B cell (primary cell): ENCODE results near the gene IL1A. TPM values are rescaled to one million over a fixed set of nuclear protein-coding genes. Genes with fewer than 3 reads are reported as not detected.

Experiments used
- ATAC-seq: fragments of 200-7000 bp; cut with Tn5 transposase; one replicate; pipeline ENCODE4 v1.10.0; 2021; ENCODE audit warnings: low read depth, mild to moderate bottlenecking, moderate number of reproducible peaks, moderate library complexity
- CTCF ChIA-PET: fragments of 350-600 bp; sonication (Branson Sonifier 250); formaldehyde crosslinking; loops from one replicate; lab custom pipeline; 2021; ENCODE audit warnings: antibody characterized with exemption, inconsistent platforms; lab: Charles Lee
- POLR2A ChIA-PET: fragments of 350-600 bp; sonication (Branson Sonifier 250); formaldehyde crosslinking; loops from one replicate; lab custom pipeline; 2021; ENCODE audit warnings: antibody characterized with exemption; lab: Charles Lee
- DNase-seq: peaks from one replicate; pipeline ENCODE4 v3.0.0; 2013
- H2AFZ ChIP-seq: 2 replicates; pipeline ENCODE4 v1.6.1; 2012; ENCODE audit warnings: mild to moderate bottlenecking, low read depth, low read length; ENCODE audit not compliant: insufficient read depth, poor library complexity, severe bottlenecking
- H3K27ac ChIP-seq, 2 donors: 1 replicate in 1 of 2; 2 replicates in 1 of 2; pipeline ENCODE4 v1.5.1; 2012 to 2013; ENCODE audit warnings: low read length in 2 of 2, mild to moderate bottlenecking in 2 of 2, moderate library complexity in 1 of 2
- H3K27me3 ChIP-seq, 4 experiments: fragments of 200-600 bp in 1 of 4; sonication (generic) in 1 of 4; replicated peaks in 1 of 4; 1 replicate in 2 of 4; 2 replicates in 2 of 4; pipeline versions ENCODE4 v1.6.1 to v1.7.0; 2013 to 2016; ENCODE audit warnings: low read length in 3 of 4, mild to moderate bottlenecking in 2 of 4, mixed read lengths in 1 of 4, moderate library complexity in 1 of 4; ENCODE audit not compliant: insufficient read depth in 4 of 4, control insufficient read depth in 3 of 4; ENCODE audit errors: control extremely low read depth in 1 of 4
- H3K36me3 ChIP-seq, 2 experiments: replicated peaks in 1 of 2; 1 replicate in 1 of 2; 2 replicates in 1 of 2; pipeline versions ENCODE4 v1.6.1 to v1.7.1; 2013; ENCODE audit warnings: low read length in 1 of 2; ENCODE audit not compliant: insufficient read depth in 2 of 2, control insufficient read depth in 1 of 2; ENCODE audit errors: control extremely low read depth in 1 of 2, extremely low read depth in 1 of 2
- H3K4me1 ChIP-seq, 2 donors: fragments of 200-600 bp in 1 of 2; sonication (generic) in 1 of 2; 1 replicate in 1 of 2; 2 replicates in 1 of 2; pipeline versions ENCODE4 v1.5.1 to v1.6.1; 2013 to 2017; ENCODE audit warnings: low read length in 2 of 2; ENCODE audit not compliant: control insufficient read depth in 2 of 2, insufficient read depth in 2 of 2
- H3K4me2 ChIP-seq: replicated peaks from 2 replicates; pipeline ENCODE3; 2012; ENCODE audit warnings: mild to moderate bottlenecking, low read depth, low read length; ENCODE audit not compliant: poor library complexity, severe bottlenecking
- H3K4me3 ChIP-seq, 5 experiments: fragments of 200-600 bp in 1 of 5; sonication (generic) in 1 of 5; 1 replicate in 3 of 5; 2 replicates in 2 of 5; pipeline versions ENCODE4 v1.5.1 to v1.7.0; 2011 to 2016; ENCODE audit warnings: low read length in 4 of 5, mild to moderate bottlenecking in 4 of 5, low read depth in 2 of 5, control low read depth in 1 of 5, moderate library complexity in 1 of 5; ENCODE audit not compliant: insufficient read depth in 1 of 5; ENCODE audit errors: control extremely low read depth in 1 of 5, extremely low read depth in 1 of 5
- H3K79me2 ChIP-seq: fragments of 200-600 bp; sonication (generic); one replicate; pipeline ENCODE4 v1.6.0; 2016; ENCODE audit warnings: low read length; ENCODE audit not compliant: control insufficient read depth, insufficient read depth
- H3K9ac ChIP-seq: fragments of 200-600 bp; sonication (generic); 2 replicates; pipeline ENCODE4 v1.6.1; 2017; ENCODE audit warnings: mild to moderate bottlenecking, low read length, moderate library complexity
- H3K9me3 ChIP-seq, 3 donors: one replicate each; pipeline versions ENCODE4 v1.6.1 to v1.7.1; 2013; ENCODE audit warnings: low read length in 2 of 3; ENCODE audit not compliant: control insufficient read depth in 2 of 3, insufficient read depth in 1 of 3; ENCODE audit errors: control extremely low read depth in 1 of 3
- H4K20me1 ChIP-seq: 2 replicates; pipeline ENCODE4 v1.6.0; 2012; ENCODE audit warnings: mild to moderate bottlenecking, low read length; ENCODE audit not compliant: insufficient read depth, control insufficient read depth, poor library complexity, severe bottlenecking
- H3K27ac Mint-ChIP-seq: one replicate; pipeline ENCODE4 v1.8.0; 2021; ENCODE audit warnings: mixed read lengths
- H3K27me3 Mint-ChIP-seq: one replicate; pipeline ENCODE4 v1.8.0; 2021; ENCODE audit warnings: mixed read lengths
- H3K4me1 Mint-ChIP-seq: one replicate; pipeline ENCODE4 v1.8.0; 2021; ENCODE audit warnings: mixed read lengths
- H3K4me3 Mint-ChIP-seq: one replicate; pipeline ENCODE4 v1.8.0; 2021; ENCODE audit warnings: mixed read lengths
- H3K9me3 Mint-ChIP-seq: one replicate; pipeline ENCODE4 v1.8.0; 2022; ENCODE audit warnings: mixed read lengths; ENCODE audit not compliant: insufficient read depth
- CTCF ChIP-seq: fragments of 200-600 bp; IDR thresholded peaks from one replicate; pipeline ENCODE4 v1.8.0; 2022; ENCODE audit warnings: antibody characterized with exemption, mild to moderate bottlenecking
- EZH2 ChIP-seq: IDR thresholded peaks from 2 replicates; pipeline ENCODE4 v1.6.1; 2012; ENCODE audit warnings: borderline replicate concordance, low read depth, mild to moderate bottlenecking, moderate library complexity, low read length; ENCODE audit not compliant: insufficient read depth, poor library complexity, severe bottlenecking
- WGBS: methylation state at CpG from one replicate; pipeline ENCODE4 v1.1.5; 2013; ENCODE audit warnings: missing lambda C conversion rate; ENCODE audit not compliant: insufficient coverage; 5-methylcytosine and 5-hydroxymethylcytosine counted together
- intact Hi-C: fragments of 100-400 bp; cut with micrococcal nuclease; formaldehyde crosslinking; loops from one replicate; pipeline ENCODE4 v1.10.0; 2022
- polyA plus RNA-seq: library from polyadenylated mRNA; depleted of rRNA; stranded (reverse); fragments of >200 nt; gene quantifications from 2 replicates; pipeline ENCODE4 v1.2.3, GENCODE V29; 2012
- total RNA-seq, 2 donors: library from RNA; stranded (reverse); fragments of 120-200 nt in 1 of 2; gene quantifications; 1 replicate in 1 of 2; 2 replicates in 1 of 2; pipeline versions ENCODE4 v1.2.3 to v1.2.4, GENCODE V29; 2013 to 2022

The IL1A gene
- total and polyA plus RNA-seq, 2 donors (not counting 1 experiment from before 2014, with no cell fraction given), result 0.15 TPM; not detected in 1

GRCh38 chr2:112758711-112759110 is 25.6 kb downstream of the IL1A start:
- ChIA-PET CTCF (interaction anchor here (0.6 kb wide), 1 partner anchor 232 kb away, joined by 3 read pairs; no protein-coding TSS in a partner anchor), POLR2A (no interaction called here)
- Mint-ChIP-seq H3K9me3 (no peaks in the 10 kb centered on the region), H3K4me1 (peaks cover 12% of the 10 kb centered on the region), H3K4me3 (no peak overlapping the region), H3K27ac (no peak overlapping the region), H3K27me3 (no peaks in the 10 kb centered on the region)
- no peaks in the 10 kb centered on the region for H3K36me3 ChIP-seq
- peaks cover 7% of the 10 kb centered on the region for H3K79me2 ChIP-seq
- no peak overlapping the region for H3K4me3 ChIP-seq
- H3K27ac ChIP-seq, result no peak overlapping the region
- no peak overlapping the region for H3K9ac ChIP-seq
- no peak overlapping the region for H3K4me2 ChIP-seq
- no peak for TF ChIP-seq CTCF
- TF ChIP-seq EZH2, result no peak
- ATAC-seq (no peak), DNase-seq (no peak)
- no peak overlapping the region for H2AFZ ChIP-seq
- no peaks in the 10 kb centered on the region for H3K9me3 ChIP-seq
- no peaks in the 10 kb centered on the region for H3K27me3 ChIP-seq
- intact Hi-C loops, result no loop called here
- no peaks in the 10 kb centered on the region for H4K20me1 ChIP-seq
- peaks cover 0 to 8% of the 10 kb centered on the region in 2 donors for H3K4me1 ChIP-seq
- no CpG with 5 or more reads among the region's 2 CpGs for WGBS

DNA sequence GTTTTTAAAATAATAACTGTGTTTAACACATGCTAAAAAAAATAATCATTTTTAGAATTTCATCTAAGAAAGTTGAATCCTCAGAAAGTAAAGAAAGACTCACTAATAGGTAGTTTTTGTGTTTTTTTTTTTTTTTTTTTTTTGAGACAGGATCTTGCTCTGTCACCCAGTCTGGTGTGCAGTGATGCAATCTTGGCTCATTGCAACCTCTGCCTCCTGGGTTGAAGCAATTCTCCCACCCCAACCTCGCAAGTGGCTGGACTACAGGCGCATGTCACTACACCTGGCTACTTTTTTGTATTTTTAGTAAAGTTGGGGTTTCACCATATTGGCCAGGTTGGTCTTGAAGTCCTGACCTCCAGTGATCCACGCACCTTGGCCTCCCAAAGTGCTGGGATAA is 27.0 kb downstream of the IL1A start:
- intact Hi-C loops, result no loop called here
- Mint-ChIP-seq H3K4me3 (no peak overlapping the region), H3K27me3 (no peaks in the 10 kb centered on the region), H3K27ac (no peak overlapping the region), H3K9me3 (no peaks in the 10 kb centered on the region), H3K4me1 (peaks cover 9% of the 10 kb centered on the region)
- Histone ChIP-seq H3K79me2 (no peaks in the 10 kb centered on the region), H2AFZ (no peak overlapping the region), H3K4me3 (no peak overlapping the region), H3K9me3 (no peaks in the 10 kb centered on the region), H3K9ac (no peak overlapping the region), H3K27ac (no peak overlapping the region), H3K36me3 (no peaks in the 10 kb centered on the region), H4K20me1 (no peaks in the 10 kb centered on the region), H3K4me2 (no peak overlapping the region), H3K4me1 (peaks cover 0 to 8% of the 10 kb centered on the region in 2 donors), H3K27me3 (no peaks in the 10 kb centered on the region)
- DNase-seq (no peak), ATAC-seq (no peak)
- POLR2A ChIA-PET, result no interaction called here
- CTCF ChIA-PET, result no interaction called here
- TF ChIP-seq CTCF (no peak), EZH2 (no peak)
- WGBS, result no CpG with 5 or more reads among the region's 3 CpGs
